SK-N-SH treated with all-trans-retinoic acid at 6 μM for 48 hours (cell line): ENCODE results near the gene NFASC.

ENCODE experiments used
- ATAC-seq: fragments of 200-7000 bp; cut with Tn5 transposase; 3 replicates; pipeline ENCODE4 v1.9.1; 2020; ENCODE audit warnings: mild to moderate bottlenecking, moderate library complexity
- ARNTL ChIP-seq: fragments of 450-650 bp; formaldehyde crosslinking; IDR thresholded peaks from 2 replicates; pipeline ENCODE4 v1.5.0; 2020; ENCODE audit warnings: low read depth, mild to moderate bottlenecking, moderate library complexity, borderline replicate concordance
- CREB5 ChIP-seq: fragments of 250-450 bp; sonication (Bioruptor Pico); IDR thresholded peaks from 2 replicates; pipeline ENCODE4 v1.5.1; 2020; ENCODE audit warnings: low read depth, mild to moderate bottlenecking, moderate library complexity
- CSDC2 ChIP-seq: fragments of 250-450 bp; sonication (Bioruptor Pico); IDR thresholded peaks from 2 replicates; pipeline ENCODE4 v1.5.0; 2020; ENCODE audit warnings: mild to moderate bottlenecking, moderate library complexity
- CSRNP3 ChIP-seq: fragments of 250-450 bp; sonication (Bioruptor Pico); IDR thresholded peaks from 2 replicates; pipeline ENCODE4 v1.5.1; 2021; ENCODE audit warnings: mild to moderate bottlenecking, moderate library complexity
- ESRRG ChIP-seq: fragments of 250-450 bp; sonication (Bioruptor Pico); IDR thresholded peaks from 2 replicates; pipeline ENCODE4 v1.6.1; 2021; ENCODE audit warnings: mild to moderate bottlenecking
- GLIS3 ChIP-seq: fragments of 250-450 bp; sonication (Bioruptor Pico); IDR thresholded peaks from 2 replicates; pipeline ENCODE4 v1.5.0; 2020; ENCODE audit warnings: mild to moderate bottlenecking, moderate library complexity
- ISL1 ChIP-seq: fragments of 250-450 bp; sonication (Bioruptor Pico); IDR thresholded peaks from 2 replicates; pipeline ENCODE4 v2.1.2; 2022; ENCODE audit warnings: mild to moderate bottlenecking, moderate library complexity
- OSR1 ChIP-seq: fragments of 250-450 bp; sonication (Bioruptor Pico); IDR thresholded peaks from 2 replicates; pipeline ENCODE4 v1.8.0; 2022; ENCODE audit warnings: moderate library complexity, mild to moderate bottlenecking, inconsistent platforms
- POU6F1 ChIP-seq: fragments of 250-450 bp; sonication (Bioruptor Pico); IDR thresholded peaks from 2 replicates; pipeline ENCODE4 v1.8.0; 2021; ENCODE audit warnings: low read depth, mild to moderate bottlenecking, moderate library complexity, borderline replicate concordance
- PPARA ChIP-seq: fragments of 250-450 bp; sonication (Bioruptor Pico); IDR thresholded peaks from 2 replicates; pipeline ENCODE4 v1.5.0; 2020; ENCODE audit warnings: mild to moderate bottlenecking, borderline replicate concordance
- RARB ChIP-seq: fragments of 250-450 bp; sonication (Bioruptor Pico); IDR thresholded peaks from 2 replicates; pipeline ENCODE4 v1.8.0; 2021; ENCODE audit warnings: mild to moderate bottlenecking, moderate library complexity
- SNAI2 ChIP-seq: fragments of 250-450 bp; sonication (Bioruptor Pico); IDR thresholded peaks from 2 replicates; pipeline ENCODE4 v1.5.0; 2020; ENCODE audit warnings: mild to moderate bottlenecking, moderate library complexity
- TCF4 ChIP-seq: fragments of 250-450 bp; sonication (Bioruptor Pico); IDR thresholded peaks from 2 replicates; pipeline ENCODE4 v1.8.0; 2021; ENCODE audit warnings: mild to moderate bottlenecking, moderate library complexity, borderline replicate concordance
- TOX ChIP-seq: fragments of 250-450 bp; sonication (Bioruptor Pico); IDR thresholded peaks from 2 replicates; pipeline ENCODE4 v1.8.0; 2021; ENCODE audit warnings: mild to moderate bottlenecking, moderate library complexity, borderline replicate concordance
- TSHZ2 ChIP-seq: fragments of 250-450 bp; sonication (Bioruptor Pico); IDR thresholded peaks from 2 replicates; pipeline ENCODE4 v1.5.0; 2020; ENCODE audit warnings: mild to moderate bottlenecking, moderate library complexity
- ZC3H10 ChIP-seq: fragments of 250-450 bp; sonication (Bioruptor Pico); IDR thresholded peaks from 2 replicates; pipeline ENCODE4 v1.5.1; 2021; ENCODE audit warnings: mild to moderate bottlenecking, moderate library complexity
- ZFP3 ChIP-seq: fragments of 250-450 bp; sonication (Bioruptor Pico); IDR thresholded peaks from 2 replicates; pipeline ENCODE4 v1.5.0; 2020; ENCODE audit warnings: mild to moderate bottlenecking, moderate library complexity
- ZFP30 ChIP-seq: fragments of 450-650 bp; formaldehyde crosslinking; IDR thresholded peaks from 2 replicates; pipeline ENCODE4 v1.5.0; 2022; ENCODE audit warnings: mild to moderate bottlenecking, moderate library complexity
- ZNF565 ChIP-seq: fragments of 450-650 bp; formaldehyde crosslinking; conservative IDR thresholded peaks from 2 replicates; pipeline ENCODE4 v1.5.0; 2020; ENCODE audit warnings: low read depth, mild to moderate bottlenecking, moderate library complexity
- ZNF70 ChIP-seq: fragments of 450-650 bp; formaldehyde crosslinking; IDR thresholded peaks from 2 replicates; pipeline ENCODE4 v1.5.0; 2020; ENCODE audit warnings: mild to moderate bottlenecking, moderate library complexity
- TF ChIP-seq, protein P1 (sequence below): fragments of 250-450 bp; sonication (Bioruptor Pico); IDR thresholded peaks from 2 replicates; pipeline ENCODE4 v1.8.0; 2020; ENCODE audit warnings: mild to moderate bottlenecking, moderate library complexity, borderline replicate concordance

The NFASC gene

DNA sequence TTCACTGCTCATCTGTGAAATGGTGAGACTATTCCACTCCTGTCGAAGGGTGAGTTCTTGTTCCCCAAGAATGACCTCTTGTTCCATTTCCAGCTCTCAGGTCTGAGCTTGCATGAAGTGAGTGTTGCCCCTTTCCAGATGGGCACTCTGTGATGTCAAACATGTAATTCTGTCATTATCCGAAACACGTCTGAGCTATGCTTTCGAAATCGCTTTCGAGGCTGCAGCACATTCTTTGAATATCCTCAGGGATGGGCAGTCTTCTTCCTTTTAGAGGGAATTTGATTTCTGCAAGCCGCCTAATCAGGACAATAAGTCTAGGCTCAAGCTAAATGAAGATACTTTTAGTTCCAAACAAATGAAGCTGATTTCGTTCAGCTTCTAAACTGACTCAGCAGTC lies 15.1 kb downstream of the NFASC start (continued):
- TF ChIP-seq ESRRG (no peak), TSHZ2 (CRISPR knock-in tag) (no peak), ZFP30 (CRISPR knock-in tag) (no peak), ZNF565 (CRISPR knock-in tag) (no peak), RARB (CRISPR knock-in tag) (no peak)

DNA sequence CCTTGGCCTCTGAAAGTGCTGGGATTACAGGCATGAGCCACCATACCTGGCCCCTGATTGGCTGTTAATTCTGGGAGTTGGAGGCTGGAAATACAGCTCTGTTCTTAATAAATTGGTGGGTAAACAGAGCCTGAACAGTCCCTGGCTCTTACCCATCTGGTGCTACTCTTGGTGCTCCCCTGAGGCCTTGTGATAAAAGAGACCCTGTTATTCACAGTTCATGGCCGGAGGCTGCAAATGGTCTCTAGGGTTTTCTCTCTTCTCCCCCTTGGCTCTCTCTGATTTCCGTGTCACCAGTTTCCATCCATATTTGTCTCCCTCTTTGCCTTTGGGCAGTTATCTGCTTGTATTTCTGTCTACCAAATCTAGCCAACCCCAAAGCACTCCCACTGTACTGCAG lies 17.2 kb downstream of the NFASC start:
- TF ChIP-seq, protein P1, sequence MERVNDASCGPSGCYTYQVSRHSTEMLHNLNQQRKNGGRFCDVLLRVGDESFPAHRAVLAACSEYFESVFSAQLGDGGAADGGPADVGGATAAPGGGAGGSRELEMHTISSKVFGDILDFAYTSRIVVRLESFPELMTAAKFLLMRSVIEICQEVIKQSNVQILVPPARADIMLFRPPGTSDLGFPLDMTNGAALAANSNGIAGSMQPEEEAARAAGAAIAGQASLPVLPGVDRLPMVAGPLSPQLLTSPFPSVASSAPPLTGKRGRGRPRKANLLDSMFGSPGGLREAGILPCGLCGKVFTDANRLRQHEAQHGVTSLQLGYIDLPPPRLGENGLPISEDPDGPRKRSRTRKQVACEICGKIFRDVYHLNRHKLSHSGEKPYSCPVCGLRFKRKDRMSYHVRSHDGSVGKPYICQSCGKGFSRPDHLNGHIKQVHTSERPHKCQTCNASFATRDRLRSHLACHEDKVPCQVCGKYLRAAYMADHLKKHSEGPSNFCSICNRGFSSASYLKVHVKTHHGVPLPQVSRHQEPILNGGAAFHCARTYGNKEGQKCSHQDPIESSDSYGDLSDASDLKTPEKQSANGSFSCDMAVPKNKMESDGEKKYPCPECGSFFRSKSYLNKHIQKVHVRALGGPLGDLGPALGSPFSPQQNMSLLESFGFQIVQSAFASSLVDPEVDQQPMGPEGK, result no peak
- TF ChIP-seq ESRRG, result no peak
- TF ChIP-seq ZC3H10 (CRISPR knock-in tag), result no peak
- TF ChIP-seq CSRNP3 (CRISPR knock-in tag), result no peak
- TF ChIP-seq SNAI2 (CRISPR knock-in tag), result no peak
- TF ChIP-seq ZNF565 (CRISPR knock-in tag), result no peak
- TF ChIP-seq TCF4, result no peak
- no peak for TF ChIP-seq ZFP3 (CRISPR knock-in tag)
- TF ChIP-seq ARNTL (CRISPR knock-in tag), result no peak
- TF ChIP-seq PPARA (CRISPR knock-in tag), result no peak
- no peak for TF ChIP-seq ZNF70 (CRISPR knock-in tag)
- no peak for TF ChIP-seq TSHZ2 (CRISPR knock-in tag)
- TF ChIP-seq, all 23 proteins: peak for 0
- ATAC-seq, result no peak

DNA sequence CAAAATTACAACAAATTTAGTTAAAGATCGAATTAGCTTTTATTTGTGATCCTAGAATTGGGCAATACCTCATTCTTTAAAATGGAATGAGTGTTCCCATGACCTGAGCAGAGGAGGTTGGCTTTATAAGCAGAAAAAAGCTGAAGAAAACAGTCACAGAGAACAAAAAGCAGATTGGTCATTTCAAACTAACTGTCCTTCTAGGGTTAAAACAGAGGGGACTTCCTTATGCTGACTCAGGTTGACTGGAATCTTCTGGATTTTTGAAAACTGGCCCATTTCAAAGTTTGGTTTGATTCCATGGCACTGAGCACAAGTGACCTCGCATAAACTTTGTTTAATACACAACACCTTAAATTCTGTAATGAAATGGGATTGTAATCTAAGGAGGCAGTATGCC lies 17.6 kb downstream of the NFASC start:
- ATAC-seq, result no peak
- TF ChIP-seq ISL1 (no peak), ZNF565 (CRISPR knock-in tag) (no peak), ZC3H10 (CRISPR knock-in tag) (no peak), CREB5 (CRISPR knock-in tag) (no peak), CSRNP3 (CRISPR knock-in tag) (no peak), GLIS3 (no peak), SNAI2 (CRISPR knock-in tag) (no peak), TCF4 (no peak), PPARA (CRISPR knock-in tag) (no peak), OSR1 (CRISPR knock-in tag) (no peak), CSDC2 (no peak), RARB (CRISPR knock-in tag) (no peak), POU6F1 (CRISPR knock-in tag) (no peak), TOX (no peak)
- TF ChIP-seq, protein P1, result no peak
